HG03571 (cell line): ENCODE measurements around the gene TSKU.

Experiments
- ATAC-seq: cut with Tn5 transposase; IDR thresholded peaks from one replicate; pipeline ENCODE4 v1.9.1; 2021; ENCODE audit not compliant: unreplicated experiment

Gene TSKU

GRCh38 chr11:76844511-76844910 lies 61.4 kb downstream of the TSKU start:
- ATAC-seq = no peak

- no peak for ATAC-seq
Measured at GRCh38 chr11:76845069-76845468, 61.9 kb downstream of the TSKU start.

- no peak for ATAC-seq
Measured at GRCh38 chr11:76846441-76846840, 63.3 kb downstream of the TSKU start.
